ENCODE measurements around the gene VPS13D.

Gene VPS13D

GRCh38 chr1:12185036-12185917, 44.6 kb upstream of the VPS13D start:
- no peak overlapping the region for H3K27ac ChIP-seq
- TF ChIP-seq EZH2 (IDR thresholded peaks at IDR 0.05) (no peak), FOXP2 (optimal IDR thresholded peaks at IDR 0.05; ENCODE audit: control extremely low read depth, extremely low read length, insufficient read depth) (no peak), POLR2AphosphoS5 (IDR thresholded peaks at IDR 0.05; ENCODE audit: borderline replicate concordance, low read depth, low read length) (no peak)

DNA sequence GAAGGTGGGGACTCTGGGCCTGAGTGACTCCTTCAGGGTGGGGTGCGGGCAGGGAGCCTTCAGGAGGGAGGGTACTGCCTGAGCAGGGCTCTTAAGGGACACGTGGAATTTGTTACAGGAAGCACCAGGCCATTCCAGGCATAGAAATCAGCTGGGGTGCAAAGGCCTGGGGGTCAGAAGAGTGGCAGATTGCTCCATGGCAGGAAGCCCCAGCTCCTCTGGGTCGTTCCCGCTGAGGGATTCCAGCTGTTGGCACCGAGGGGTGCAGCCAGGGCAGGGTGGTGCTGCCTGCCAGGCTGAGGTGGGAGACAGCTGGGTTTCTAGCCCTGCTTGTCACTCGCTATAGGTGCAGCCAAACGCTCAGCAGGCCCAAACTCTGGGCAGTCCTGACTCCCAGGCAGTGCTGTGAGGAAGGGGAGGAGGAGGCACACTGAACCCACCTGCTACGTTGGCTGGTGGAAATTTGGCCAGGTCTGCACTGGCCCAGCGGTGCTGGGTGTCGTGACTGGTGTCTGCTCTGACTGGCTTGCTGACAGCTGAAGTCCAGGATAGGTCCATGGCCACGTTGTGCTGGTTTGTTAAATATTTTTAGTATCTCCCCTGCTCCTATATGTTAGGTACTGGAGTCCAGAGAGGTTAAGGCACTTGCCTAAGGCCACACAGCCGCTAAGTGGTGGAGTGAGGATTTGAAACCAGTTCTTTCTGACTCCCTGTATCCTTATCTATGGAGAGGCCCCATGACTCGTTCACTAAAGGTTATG, 43.7 kb upstream of the VPS13D start:
- TF ChIP-seq EZH2 (IDR thresholded peaks at IDR 0.05) (no peak), FOXP2 (optimal IDR thresholded peaks at IDR 0.05; ENCODE audit: control extremely low read depth, extremely low read length, insufficient read depth) (no peak), POLR2AphosphoS5 (IDR thresholded peaks at IDR 0.05; ENCODE audit: borderline replicate concordance, low read depth, low read length) (no peak)
- H3K36me3 ChIP-seq (ENCODE audit: insufficient read depth, low read length), result no peaks in the 10 kb centered on the region
- H3K9ac ChIP-seq (ENCODE audit: insufficient read length), result no peak overlapping the region
- no peak for DNase-seq (ENCODE audit: low read depth, low spot score)
- no peak overlapping the region for H3K4me3 ChIP-seq
- no peaks in the 10 kb centered on the region for H3K9me3 ChIP-seq (ENCODE audit: low read depth, low read length)
- no peak overlapping the region for H3K27ac ChIP-seq

More at GRCh38 chr1:12185036-12185917, 44.6 kb upstream of the VPS13D start:
- DNase-seq (ENCODE audit: low read depth, low spot score), result no peak
- no peaks in the 10 kb centered on the region for H3K9me3 ChIP-seq (ENCODE audit: low read depth, low read length)
- no peaks in the 10 kb centered on the region for H3K36me3 ChIP-seq (ENCODE audit: insufficient read depth, low read length)
- no peak overlapping the region for H3K4me3 ChIP-seq
- no peak overlapping the region for H3K9ac ChIP-seq (ENCODE audit: insufficient read length)

GRCh38 chr1:12186679-12186985, 43.2 kb upstream of the VPS13D start:
- Histone ChIP-seq H3K9ac (ENCODE audit: insufficient read length) (no peak overlapping the region), H3K36me3 (ENCODE audit: insufficient read depth, low read length) (no peaks in the 10 kb centered on the region), H3K4me3 (no peak overlapping the region), H3K9me3 (ENCODE audit: low read depth, low read length) (no peaks in the 10 kb centered on the region), H3K27ac (no peak overlapping the region)
- DNase-seq (ENCODE audit: low read depth, low spot score), result no peak
- TF ChIP-seq EZH2 (IDR thresholded peaks at IDR 0.05) (no peak), POLR2AphosphoS5 (IDR thresholded peaks at IDR 0.05; ENCODE audit: borderline replicate concordance, low read depth, low read length) (no peak), FOXP2 (optimal IDR thresholded peaks at IDR 0.05; ENCODE audit: control extremely low read depth, extremely low read length, insufficient read depth) (no peak)

GRCh38 chr1:12188115-12188514, 41.7 kb upstream of the VPS13D start:
- H3K27ac ChIP-seq, result no peak overlapping the region
- no peak for TF ChIP-seq POLR2AphosphoS5 (IDR thresholded peaks at IDR 0.05; ENCODE audit: borderline replicate concordance, low read depth, low read length)
- TF ChIP-seq FOXP2 (optimal IDR thresholded peaks at IDR 0.05; ENCODE audit: control extremely low read depth, extremely low read length, insufficient read depth), result no peak
- no peak for TF ChIP-seq EZH2 (IDR thresholded peaks at IDR 0.05)
- DNase-seq (ENCODE audit: low read depth, low spot score), result no peak

GRCh38 chr1:12188657-12189327, 41.0 kb upstream of the VPS13D start:
- H3K27ac ChIP-seq, result no peak overlapping the region
- TF ChIP-seq POLR2AphosphoS5 (IDR thresholded peaks at IDR 0.05; ENCODE audit: borderline replicate concordance, low read depth, low read length) (no peak), EZH2 (IDR thresholded peaks at IDR 0.05) (no peak), FOXP2 (optimal IDR thresholded peaks at IDR 0.05; ENCODE audit: control extremely low read depth, extremely low read length, insufficient read depth) (no peak)

More at GRCh38 chr1:12188115-12188514, 41.7 kb upstream of the VPS13D start:
- Histone ChIP-seq H3K9ac (ENCODE audit: insufficient read length) (no peak overlapping the region), H3K4me3 (no peak overlapping the region), H3K9me3 (ENCODE audit: low read depth, low read length) (no peaks in the 10 kb centered on the region), H3K36me3 (ENCODE audit: insufficient read depth, low read length) (no peaks in the 10 kb centered on the region)

DNA sequence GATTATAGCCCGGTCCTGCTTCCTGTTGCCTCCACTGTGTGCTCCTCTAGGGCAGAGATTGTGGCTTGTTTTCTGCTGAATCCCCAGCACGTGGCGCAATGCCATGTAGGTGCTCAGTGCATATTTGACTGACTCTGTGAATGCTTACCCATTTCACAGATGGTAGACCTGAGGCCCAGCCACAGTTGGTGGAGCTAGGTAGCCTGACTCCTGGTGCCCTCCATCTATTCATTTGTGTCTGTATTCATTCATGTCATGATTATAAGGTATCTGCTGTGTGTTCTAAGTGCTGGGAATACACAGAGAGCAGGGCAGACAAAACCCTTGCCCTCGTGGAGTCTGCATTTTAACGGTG, 40.5 kb upstream of the VPS13D start:
- no peak overlapping the region for H3K27ac ChIP-seq
- H3K9ac ChIP-seq (ENCODE audit: insufficient read length), result no peak overlapping the region
- no peak overlapping the region for H3K4me3 ChIP-seq
- H3K36me3 ChIP-seq (ENCODE audit: insufficient read depth, low read length), result no peaks in the 10 kb centered on the region
- TF ChIP-seq POLR2AphosphoS5 (IDR thresholded peaks at IDR 0.05; ENCODE audit: borderline replicate concordance, low read depth, low read length) (no peak), EZH2 (IDR thresholded peaks at IDR 0.05) (no peak), FOXP2 (optimal IDR thresholded peaks at IDR 0.05; ENCODE audit: control extremely low read depth, extremely low read length, insufficient read depth) (no peak)
- no peak for DNase-seq (ENCODE audit: low read depth, low spot score)
- no peaks in the 10 kb centered on the region for H3K9me3 ChIP-seq (ENCODE audit: low read depth, low read length)

More at GRCh38 chr1:12188657-12189327, 41.0 kb upstream of the VPS13D start:
- H3K9ac ChIP-seq (ENCODE audit: insufficient read length), result no peak overlapping the region
- no peak for DNase-seq (ENCODE audit: low read depth, low spot score)
- no peak overlapping the region for H3K4me3 ChIP-seq
- no peaks in the 10 kb centered on the region for H3K9me3 ChIP-seq (ENCODE audit: low read depth, low read length)
- no peaks in the 10 kb centered on the region for H3K36me3 ChIP-seq (ENCODE audit: insufficient read depth, low read length)

DNA sequence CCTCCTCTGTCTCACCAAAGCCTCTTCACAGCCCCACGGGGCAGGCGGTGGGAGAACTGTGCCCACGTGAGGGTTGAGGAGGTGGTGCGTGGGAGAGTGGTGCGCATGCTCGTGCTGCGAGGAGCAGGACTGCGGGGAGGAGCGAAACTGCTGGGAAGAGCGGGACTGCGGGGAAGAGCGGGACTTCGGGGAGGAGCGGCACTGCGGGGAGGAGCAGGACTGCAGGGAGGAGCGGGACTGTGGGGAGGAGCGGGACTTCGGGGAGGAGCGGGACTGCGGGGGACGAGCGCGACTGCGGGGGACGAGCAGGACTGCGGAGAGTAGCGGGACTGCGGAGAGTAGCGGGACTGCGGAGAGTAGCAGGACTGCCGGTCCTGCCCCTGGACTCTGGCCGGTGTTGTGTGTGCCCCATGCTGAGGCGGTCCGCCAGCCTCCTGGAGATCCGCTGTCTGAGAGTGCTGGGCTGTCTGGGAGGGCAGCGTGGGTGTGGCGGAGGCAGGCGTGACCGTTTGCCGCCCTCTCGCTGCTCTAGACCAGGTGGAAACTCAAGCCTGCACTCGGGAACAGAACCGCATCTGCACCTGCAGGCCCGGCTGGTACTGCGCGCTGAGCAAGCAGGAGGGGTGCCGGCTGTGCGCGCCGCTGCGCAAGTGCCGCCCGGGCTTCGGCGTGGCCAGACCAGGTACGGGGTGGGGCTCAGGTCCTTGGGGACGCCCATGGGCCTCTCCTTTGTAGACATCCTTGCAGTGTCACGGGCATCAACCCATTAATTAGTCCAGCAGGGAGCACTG, 38.4 kb upstream of the VPS13D start:
- H3K27ac ChIP-seq, result no peak overlapping the region
- no peaks in the 10 kb centered on the region for H3K9me3 ChIP-seq (ENCODE audit: low read depth, low read length)
- H3K9ac ChIP-seq (ENCODE audit: insufficient read length), result no peak overlapping the region
- no peak overlapping the region for H3K4me3 ChIP-seq
- no peaks in the 10 kb centered on the region for H3K36me3 ChIP-seq (ENCODE audit: insufficient read depth, low read length)
- no peak for DNase-seq (ENCODE audit: low read depth, low spot score)
- TF ChIP-seq POLR2AphosphoS5 (IDR thresholded peaks at IDR 0.05; ENCODE audit: borderline replicate concordance, low read depth, low read length) (no peak), FOXP2 (optimal IDR thresholded peaks at IDR 0.05; ENCODE audit: control extremely low read depth, extremely low read length, insufficient read depth) (no peak), EZH2 (IDR thresholded peaks at IDR 0.05) (no peak)

Data from SK-N-MC (cell line).